ENCODE data around the gene GLI1.

GLI1 gene

GRCh38 chr12:57461276-57461916 is 1.8 kb downstream of the GLI1 start:
- DNase-seq (ENCODE audit: low spot score) = no peak

GRCh38 chr12:57461917-57462250 is 2.3 kb downstream of the GLI1 start:
- DNase-seq (ENCODE audit: low spot score) = no peak

- peak; percentile 91 for DNase-seq (ENCODE audit: low spot score)
Measured at GRCh38 chr12:57462251-57462911, 2.8 kb downstream of the GLI1 start.

GRCh38 chr12:57462912-57463253 is 3.3 kb downstream of the GLI1 start:
- DNase-seq (ENCODE audit: low spot score) = no peak

GRCh38 chr12:57464569-57464968 is 5.0 kb downstream of the GLI1 start:
- no peak for DNase-seq (ENCODE audit: low spot score)

GRCh38 chr12:57465030-57465746 is 5.6 kb downstream of the GLI1 start:
- no peak for DNase-seq (ENCODE audit: low spot score)

- DNase-seq (ENCODE audit: low spot score) = no peak
Measured at GRCh38 chr12:57465747-57466505, 6.3 kb downstream of the GLI1 start.

GRCh38 chr12:57467212-57467874 is 7.8 kb downstream of the GLI1 start:
- DNase-seq (ENCODE audit: low spot score) = no peak

- no peak for DNase-seq (ENCODE audit: low spot score)
Measured at GRCh38 chr12:57467915-57468314, 8.3 kb downstream of the GLI1 start.

GRCh38 chr12:57469296-57470164 is 9.9 kb downstream of the GLI1 start:
- no peak for DNase-seq (ENCODE audit: low spot score)

GRCh38 chr12:57470286-57470969 is 10.8 kb downstream of the GLI1 start:
- no peak for DNase-seq (ENCODE audit: low spot score)

GRCh38 chr12:57470970-57471656 is 11.5 kb downstream of the GLI1 start:
- DNase-seq (ENCODE audit: low spot score) = no peak

- DNase-seq (ENCODE audit: low spot score) = no peak
Measured at GRCh38 chr12:57471661-57472060, 12.1 kb downstream of the GLI1 start.

GRCh38 chr12:57472391-57472790 is 12.8 kb downstream of the GLI1 start:
- DNase-seq (ENCODE audit: low spot score) = no peak

GRCh38 chr12:57473392-57473791 is 13.8 kb downstream of the GLI1 start:
- no peak for DNase-seq (ENCODE audit: low spot score)

- no peak for DNase-seq (ENCODE audit: low spot score)
Measured at GRCh38 chr12:57473886-57474285, 14.3 kb downstream of the GLI1 start.

GRCh38 chr12:57474430-57474829 is 14.8 kb downstream of the GLI1 start:
- no peak for DNase-seq (ENCODE audit: low spot score)

GRCh38 chr12:57474862-57475261 is 15.3 kb downstream of the GLI1 start:
- no peak for DNase-seq (ENCODE audit: low spot score)

- no peak for DNase-seq (ENCODE audit: low spot score)
Measured at GRCh38 chr12:57475271-57476161, 15.9 kb downstream of the GLI1 start.
